ENCODE results near the gene DOP1B.
"Not testable (repeated sequence)": the region's sequence is repeated elsewhere in the genome, so short reads cannot be mapped to it uniquely, and the experiment has no call there.

Gene DOP1B

DNA sequence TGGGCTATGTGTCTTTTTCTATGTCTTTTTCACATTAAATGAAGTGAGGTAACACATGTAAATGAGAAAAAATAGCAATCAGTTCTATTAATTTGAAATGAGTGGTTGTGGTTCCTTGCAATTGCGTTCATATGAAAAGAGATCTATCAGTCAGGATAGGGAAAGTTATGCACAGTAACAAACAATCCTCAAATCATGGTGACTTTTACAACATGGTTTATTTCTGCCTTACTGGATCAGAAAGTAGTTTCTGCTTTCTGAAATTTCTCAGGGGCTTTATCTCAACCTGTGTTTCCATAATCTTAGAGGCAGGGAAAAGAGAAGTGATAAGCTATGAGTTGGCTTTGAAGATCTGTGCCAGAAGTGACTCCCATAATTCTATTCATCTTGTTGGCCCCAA, 39.0 kb downstream of the DOP1B start:
- TF ChIP-seq, protein P1, sequence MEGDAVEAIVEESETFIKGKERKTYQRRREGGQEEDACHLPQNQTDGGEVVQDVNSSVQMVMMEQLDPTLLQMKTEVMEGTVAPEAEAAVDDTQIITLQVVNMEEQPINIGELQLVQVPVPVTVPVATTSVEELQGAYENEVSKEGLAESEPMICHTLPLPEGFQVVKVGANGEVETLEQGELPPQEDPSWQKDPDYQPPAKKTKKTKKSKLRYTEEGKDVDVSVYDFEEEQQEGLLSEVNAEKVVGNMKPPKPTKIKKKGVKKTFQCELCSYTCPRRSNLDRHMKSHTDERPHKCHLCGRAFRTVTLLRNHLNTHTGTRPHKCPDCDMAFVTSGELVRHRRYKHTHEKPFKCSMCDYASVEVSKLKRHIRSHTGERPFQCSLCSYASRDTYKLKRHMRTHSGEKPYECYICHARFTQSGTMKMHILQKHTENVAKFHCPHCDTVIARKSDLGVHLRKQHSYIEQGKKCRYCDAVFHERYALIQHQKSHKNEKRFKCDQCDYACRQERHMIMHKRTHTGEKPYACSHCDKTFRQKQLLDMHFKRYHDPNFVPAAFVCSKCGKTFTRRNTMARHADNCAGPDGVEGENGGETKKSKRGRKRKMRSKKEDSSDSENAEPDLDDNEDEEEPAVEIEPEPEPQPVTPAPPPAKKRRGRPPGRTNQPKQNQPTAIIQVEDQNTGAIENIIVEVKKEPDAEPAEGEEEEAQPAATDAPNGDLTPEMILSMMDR (IDR thresholded peaks at IDR 0.05) = no peak
- Histone ChIP-seq H3K27ac (no peak overlapping the region), H3K4me3 (no peak overlapping the region)
- no peak for DNase-seq (ENCODE audit: low spot score)

DNA sequence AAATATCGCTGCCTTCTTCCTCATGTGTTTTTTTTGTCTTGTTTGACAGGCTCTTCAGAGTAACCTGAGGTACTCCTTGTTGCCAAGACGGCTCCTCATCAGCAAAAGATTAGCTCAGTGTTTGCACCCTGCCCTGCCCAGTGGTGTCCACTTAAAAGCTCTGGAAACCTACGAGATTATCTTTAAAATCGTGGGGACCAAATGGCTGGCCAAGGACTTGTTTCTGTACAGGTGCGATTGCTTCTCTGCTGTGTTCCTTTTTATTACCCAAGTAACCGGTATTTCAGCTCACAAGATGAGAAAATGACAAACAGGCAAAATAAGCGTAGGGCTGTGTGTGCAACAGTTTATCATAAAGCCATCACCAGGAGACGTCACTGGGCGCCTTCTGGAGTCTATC, 42.4 kb downstream of the DOP1B start:
- no peak overlapping the region for H3K4me3 ChIP-seq
- TF ChIP-seq, protein P1 (IDR thresholded peaks at IDR 0.05) = no peak
- H3K27ac ChIP-seq = no peak overlapping the region
- no peak for DNase-seq (ENCODE audit: low spot score)

DNA sequence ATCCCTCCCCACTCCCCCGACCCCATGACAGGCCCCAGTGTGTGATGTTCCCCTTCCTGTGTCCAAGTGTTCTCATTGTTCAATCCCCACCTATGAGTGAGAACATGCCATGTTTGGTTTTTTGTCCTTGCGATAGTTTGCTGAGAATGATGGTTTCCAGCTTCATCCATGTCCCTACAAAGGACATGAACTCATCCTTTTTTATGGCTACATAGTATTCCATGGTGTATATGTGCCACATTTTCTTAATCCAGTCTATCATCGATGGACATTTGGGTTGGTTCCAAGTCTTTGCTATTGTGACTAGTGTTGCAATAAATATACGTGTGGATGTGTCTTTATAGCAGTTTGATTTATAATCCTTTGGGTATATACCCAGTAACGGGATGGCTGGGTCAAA, 43.0 kb downstream of the DOP1B start:
- DNase-seq (ENCODE audit: low spot score) = not testable (repeated sequence)

DNA sequence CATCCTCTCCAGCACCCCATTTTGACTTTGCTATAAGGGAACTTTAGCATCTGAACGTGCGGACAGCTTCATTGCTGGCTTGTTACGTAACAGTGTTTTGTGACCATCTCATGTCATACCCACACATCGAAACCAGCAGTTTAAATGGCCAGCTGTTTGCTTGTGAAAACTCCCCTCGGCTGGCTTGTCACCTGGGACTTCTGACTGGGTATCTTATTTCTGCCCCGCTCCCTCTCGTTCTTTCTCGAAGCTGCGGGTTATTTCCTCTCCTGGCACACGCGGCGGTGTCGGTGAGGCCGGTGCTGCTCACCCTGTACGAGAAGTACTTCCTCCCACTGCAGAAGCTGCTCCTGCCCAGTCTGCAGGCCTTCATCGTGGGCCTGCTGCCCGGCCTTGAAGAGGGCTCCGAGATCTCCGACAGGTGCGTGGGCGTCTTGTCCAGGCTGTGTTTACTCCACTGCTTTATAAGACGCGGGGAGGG, 43.5 kb downstream of the DOP1B start:
- Histone ChIP-seq H3K4me3 (no peak overlapping the region), H3K27ac (no peak overlapping the region)
- TF ChIP-seq, protein P1 (IDR thresholded peaks at IDR 0.05) = no peak
- no peak for DNase-seq (ENCODE audit: low spot score)

More for the DNA sequence above, 43.0 kb downstream of the DOP1B start:
- H3K4me3 ChIP-seq, H3K27ac ChIP-seq: not testable (repeated sequence)

DNA sequence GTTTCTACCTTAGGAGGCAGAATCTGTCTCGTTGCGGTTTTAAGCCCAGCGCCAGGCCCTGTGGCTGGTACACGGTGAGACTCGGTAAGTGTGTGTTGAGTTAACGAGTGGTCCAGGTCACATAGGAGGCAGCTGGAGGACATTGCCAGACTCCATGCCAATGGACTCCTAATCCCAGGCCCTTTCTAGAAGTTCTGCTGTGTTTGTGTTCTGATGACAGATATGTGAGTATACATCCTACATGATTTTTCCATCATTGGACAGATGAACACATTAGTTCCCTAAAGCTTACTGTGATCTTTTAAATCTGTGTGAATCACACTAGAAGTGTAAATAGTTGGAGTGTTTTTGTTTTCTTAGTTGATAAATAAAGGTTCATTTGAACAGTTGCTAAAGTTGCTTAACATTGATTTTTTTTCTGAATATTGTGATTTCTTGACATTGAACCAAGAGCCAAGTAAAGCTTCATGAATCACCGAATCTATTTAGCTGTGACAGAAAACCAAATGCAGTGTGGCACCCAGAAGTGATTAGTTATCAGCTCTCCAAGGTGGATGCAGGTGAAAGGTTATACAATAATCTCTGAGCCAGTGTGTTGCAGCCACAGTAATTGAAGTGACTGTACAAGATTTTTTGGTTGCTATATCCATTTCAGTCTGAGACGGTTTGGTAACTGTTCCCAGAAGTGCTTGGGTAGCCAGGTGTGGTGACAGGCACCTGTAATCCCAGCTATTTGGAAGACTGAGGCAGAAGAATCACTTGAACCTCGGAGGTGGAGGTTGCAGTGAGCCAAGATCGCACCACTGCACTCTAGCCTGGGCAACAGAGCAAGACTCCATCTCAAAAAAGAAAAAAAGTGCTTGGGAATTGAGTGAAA, 46.3 kb downstream of the DOP1B start:
- TF ChIP-seq, protein P1 (IDR thresholded peaks at IDR 0.05) = no peak
- H3K27ac ChIP-seq = no peak overlapping the region
- DNase-seq (ENCODE audit: low spot score) = no peak
- H3K4me3 ChIP-seq = no peak overlapping the region

DNA sequence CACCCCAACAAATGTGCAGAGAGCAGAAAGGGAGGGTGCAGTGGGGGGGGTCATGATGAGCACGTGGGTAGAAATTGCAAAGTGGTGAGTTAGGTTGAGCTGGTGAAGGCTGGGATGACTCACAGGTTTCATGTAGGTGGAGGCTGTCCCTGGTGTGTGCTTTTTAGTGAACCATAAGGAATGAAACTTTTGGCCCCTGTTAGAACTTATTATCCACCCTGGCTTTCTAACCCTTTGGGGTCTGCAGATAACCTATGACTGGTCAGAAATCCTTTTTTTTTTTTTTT, 46.9 kb downstream of the DOP1B start:
- no peak for DNase-seq (ENCODE audit: low spot score)
- TF ChIP-seq, protein P1 (IDR thresholded peaks at IDR 0.05) = no peak
- Histone ChIP-seq H3K27ac (no peak overlapping the region), H3K4me3 (no peak overlapping the region)

DNA sequence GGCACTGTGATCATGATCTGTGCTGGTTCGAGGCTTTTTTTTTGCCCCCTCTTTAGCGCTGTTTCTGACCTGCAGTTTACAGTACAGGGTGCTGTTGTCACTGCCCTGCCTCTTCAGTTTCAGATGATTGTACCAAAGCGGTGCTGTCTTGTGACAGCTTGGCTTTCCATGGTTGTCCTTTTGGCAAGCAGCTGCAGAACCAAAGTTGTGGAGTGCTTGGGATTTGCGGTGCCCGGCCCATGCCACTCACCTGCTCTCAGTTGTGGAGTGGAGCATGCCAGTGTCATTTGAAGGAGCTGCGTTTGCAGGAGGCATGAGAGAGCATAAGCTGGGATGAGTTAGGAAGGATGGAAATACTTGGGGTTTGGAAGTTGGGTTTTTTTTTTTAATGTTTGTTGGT, 48.4 kb downstream of the DOP1B start:
- Histone ChIP-seq H3K27ac (no peak overlapping the region), H3K4me3 (no peak overlapping the region)
- TF ChIP-seq, protein P1 (IDR thresholded peaks at IDR 0.05) = no peak
- DNase-seq (ENCODE audit: low spot score) = no peak
